Measurements from ENCODE around the gene ZFAND3.

Gene ZFAND3

DNA sequence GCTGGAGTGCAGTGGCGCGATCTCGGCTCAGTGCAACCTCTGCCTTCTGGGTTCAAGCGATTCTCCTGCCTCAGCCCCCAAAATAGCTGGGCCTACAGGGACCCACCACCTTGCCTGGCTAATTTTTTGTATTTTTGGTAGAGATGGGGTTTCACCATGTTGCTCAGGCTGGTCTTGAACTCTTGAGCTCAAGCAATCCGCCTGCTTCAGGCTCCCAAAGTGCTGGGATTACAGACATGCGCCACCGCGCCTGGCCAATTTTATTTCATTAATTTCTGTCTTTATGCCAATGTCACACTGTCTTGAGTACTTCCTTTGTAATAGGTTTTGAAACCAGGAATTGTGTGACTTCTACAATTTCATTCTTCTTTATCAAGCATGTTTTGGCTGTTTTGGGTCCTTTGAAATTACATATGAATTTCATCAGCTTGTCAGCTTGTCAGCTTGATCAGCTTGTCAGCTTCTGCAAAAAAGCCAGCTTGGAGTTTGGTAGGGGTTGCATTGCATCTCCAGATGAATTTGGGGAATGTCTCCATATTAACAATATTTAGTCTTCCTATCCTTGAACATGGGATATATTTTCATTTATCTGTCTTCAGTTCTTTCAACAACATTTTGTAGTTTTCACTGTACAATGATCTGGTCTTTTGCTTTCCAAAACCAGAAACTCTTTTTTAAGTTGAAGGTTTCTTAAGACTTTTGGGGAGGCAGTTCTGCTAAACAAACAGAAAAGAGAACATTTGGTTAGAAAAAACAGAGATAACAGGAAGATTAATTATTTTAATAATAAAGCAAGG, 20.8 kb downstream of the ZFAND3 start:
- H3K4me3 ChIP-seq (ENCODE audit: low read depth, low read length), result no peak overlapping the region
- no peak for DNase-seq (ENCODE audit: low read depth)
- TF ChIP-seq, protein P1, sequence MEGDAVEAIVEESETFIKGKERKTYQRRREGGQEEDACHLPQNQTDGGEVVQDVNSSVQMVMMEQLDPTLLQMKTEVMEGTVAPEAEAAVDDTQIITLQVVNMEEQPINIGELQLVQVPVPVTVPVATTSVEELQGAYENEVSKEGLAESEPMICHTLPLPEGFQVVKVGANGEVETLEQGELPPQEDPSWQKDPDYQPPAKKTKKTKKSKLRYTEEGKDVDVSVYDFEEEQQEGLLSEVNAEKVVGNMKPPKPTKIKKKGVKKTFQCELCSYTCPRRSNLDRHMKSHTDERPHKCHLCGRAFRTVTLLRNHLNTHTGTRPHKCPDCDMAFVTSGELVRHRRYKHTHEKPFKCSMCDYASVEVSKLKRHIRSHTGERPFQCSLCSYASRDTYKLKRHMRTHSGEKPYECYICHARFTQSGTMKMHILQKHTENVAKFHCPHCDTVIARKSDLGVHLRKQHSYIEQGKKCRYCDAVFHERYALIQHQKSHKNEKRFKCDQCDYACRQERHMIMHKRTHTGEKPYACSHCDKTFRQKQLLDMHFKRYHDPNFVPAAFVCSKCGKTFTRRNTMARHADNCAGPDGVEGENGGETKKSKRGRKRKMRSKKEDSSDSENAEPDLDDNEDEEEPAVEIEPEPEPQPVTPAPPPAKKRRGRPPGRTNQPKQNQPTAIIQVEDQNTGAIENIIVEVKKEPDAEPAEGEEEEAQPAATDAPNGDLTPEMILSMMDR (conservative IDR thresholded peaks at IDR 0.05; ENCODE audit: low read depth, low read length), result no peak

DNA sequence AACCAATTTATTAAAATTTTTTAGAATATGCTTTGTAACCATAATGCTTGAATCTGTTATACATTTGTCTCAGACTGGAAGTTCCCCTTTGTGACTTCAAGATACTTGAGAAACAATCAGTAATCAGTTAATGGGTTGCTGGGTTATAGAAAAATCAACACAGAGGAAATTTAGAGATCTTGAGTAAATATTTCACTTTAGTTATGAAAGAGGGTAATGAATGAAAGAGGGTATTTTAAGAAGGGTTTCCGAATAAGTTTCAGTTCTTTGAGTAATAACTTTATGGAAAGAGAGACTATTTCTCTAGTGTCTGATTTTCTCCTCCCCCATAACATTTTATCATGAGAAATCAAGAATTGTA, 21.4 kb downstream of the ZFAND3 start:
- H3K4me3 ChIP-seq (ENCODE audit: low read depth, low read length), result no peak overlapping the region
- DNase-seq (ENCODE audit: low read depth), result no peak
- TF ChIP-seq, protein P1 (conservative IDR thresholded peaks at IDR 0.05; ENCODE audit: low read depth, low read length), result no peak

DNA sequence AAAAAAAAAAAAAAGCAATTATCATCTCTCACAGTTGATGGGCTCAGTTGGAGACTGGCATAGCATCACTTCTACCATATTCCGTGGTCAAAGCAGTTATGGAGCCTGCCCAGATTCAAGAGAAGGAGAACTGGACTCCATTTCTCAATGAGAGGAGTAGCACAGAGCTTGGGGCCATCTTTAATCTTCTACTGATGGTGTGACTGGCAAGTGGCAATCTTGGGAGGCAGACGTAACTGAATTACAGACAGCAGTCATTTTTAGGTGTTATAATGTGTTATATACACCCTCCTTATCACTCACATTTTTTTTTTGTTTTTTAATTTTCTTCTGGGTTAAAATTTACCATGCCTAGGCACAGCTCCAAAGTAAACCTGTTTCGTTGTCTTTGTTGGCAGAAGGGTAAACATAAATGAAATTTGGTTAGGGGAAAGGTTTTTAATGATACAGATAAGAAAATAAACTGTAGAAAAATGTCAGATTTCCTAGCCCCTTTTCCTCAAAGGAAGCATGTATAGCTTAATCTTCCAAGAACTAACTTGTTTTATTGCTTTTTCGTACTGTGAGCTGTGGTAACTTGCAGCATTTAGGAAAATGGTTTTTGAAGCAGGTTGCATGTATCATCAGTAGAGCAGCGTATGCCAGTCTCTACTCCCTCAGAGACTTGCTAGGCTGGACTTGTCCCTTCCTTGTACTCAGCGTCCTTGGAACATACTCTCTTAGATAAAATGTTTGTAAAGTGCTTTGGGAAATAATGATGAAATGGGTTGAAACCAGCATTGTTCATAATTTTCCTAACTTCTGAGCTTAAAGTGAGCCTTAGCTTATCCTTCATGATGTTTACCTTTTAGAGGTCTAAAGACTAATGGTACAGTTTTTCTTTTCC, 25.7 kb downstream of the ZFAND3 start:
- H3K4me3 ChIP-seq (ENCODE audit: low read depth, low read length), result no peak overlapping the region
- no peak for DNase-seq (ENCODE audit: low read depth)
- TF ChIP-seq, protein P1 (conservative IDR thresholded peaks at IDR 0.05; ENCODE audit: low read depth, low read length), result no peak

DNA sequence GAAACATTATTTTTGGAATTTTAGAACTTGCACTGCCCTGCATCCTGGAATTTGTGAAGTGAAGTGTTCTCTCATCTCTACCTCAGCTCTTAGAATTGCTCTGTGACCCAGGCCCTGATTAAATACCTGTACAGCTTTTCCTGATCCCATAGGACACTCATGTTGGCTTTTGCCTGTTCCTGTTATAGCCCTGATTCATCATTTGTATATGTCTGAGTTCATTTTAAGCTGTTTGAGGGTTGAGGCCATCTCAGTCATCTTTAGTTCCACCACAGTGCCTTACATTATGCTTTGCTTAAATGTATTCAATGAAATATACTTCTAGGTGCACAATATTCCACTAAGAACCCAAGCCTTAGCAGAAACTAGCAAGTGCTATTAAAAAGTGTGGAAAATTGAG, 26.4 kb downstream of the ZFAND3 start:
- no peak for DNase-seq (ENCODE audit: low read depth)
- TF ChIP-seq, protein P1 (conservative IDR thresholded peaks at IDR 0.05; ENCODE audit: low read depth, low read length), result no peak
- no peak overlapping the region for H3K4me3 ChIP-seq (ENCODE audit: low read depth, low read length)

DNA sequence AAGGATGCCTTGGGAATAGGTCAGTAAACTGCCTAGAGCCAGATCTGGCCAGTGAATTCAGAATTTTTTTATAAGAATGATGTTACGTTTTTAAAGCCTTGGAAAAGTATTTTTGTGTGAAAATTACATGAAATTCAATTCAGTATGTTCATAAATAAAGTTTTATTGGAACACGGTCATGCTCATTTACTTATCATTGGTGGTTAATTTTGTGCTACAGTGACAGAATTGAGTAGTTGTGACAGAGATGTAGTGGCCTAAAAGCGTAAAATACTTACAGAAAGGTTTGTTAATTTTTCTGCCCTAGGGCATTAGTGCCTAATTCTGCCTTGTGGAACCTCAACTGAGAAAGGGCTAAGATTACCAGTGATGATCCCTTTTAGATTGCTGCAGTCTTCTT, 28.2 kb downstream of the ZFAND3 start:
- no peak for DNase-seq (ENCODE audit: low read depth)
- TF ChIP-seq, protein P1 (conservative IDR thresholded peaks at IDR 0.05; ENCODE audit: low read depth, low read length), result no peak
- no peak overlapping the region for H3K4me3 ChIP-seq (ENCODE audit: low read depth, low read length)

DNA sequence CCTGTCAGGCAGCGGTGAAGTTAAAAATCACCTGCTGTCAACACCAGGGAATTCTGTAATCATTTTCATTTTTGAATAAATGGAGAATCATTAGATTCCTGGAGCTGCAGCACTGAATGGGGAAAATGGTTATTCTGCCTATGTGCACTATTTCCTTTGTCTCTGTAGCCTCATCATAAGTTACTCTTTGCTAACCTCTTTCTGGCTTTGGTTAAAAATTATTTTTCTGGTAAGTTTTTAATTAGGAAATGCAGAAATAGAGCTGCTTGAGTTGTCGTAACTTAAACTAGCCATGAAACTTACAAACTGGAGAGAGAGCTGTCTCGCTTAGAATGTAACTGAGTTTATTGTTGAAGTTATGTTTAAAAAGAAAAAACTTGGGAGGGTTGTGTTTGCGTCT, 28.8 kb downstream of the ZFAND3 start:
- TF ChIP-seq, protein P1 (conservative IDR thresholded peaks at IDR 0.05; ENCODE audit: low read depth, low read length), result no peak
- H3K4me3 ChIP-seq (ENCODE audit: low read depth, low read length), result no peak overlapping the region
- no peak for DNase-seq (ENCODE audit: low read depth)

Measured in choroid plexus epithelial cell (primary cell).